ENCODE results near the gene FERD3L. TPM values are rescaled to one million over a fixed set of nuclear protein-coding genes. Genes with fewer than 3 reads are reported as not detected.

FERD3L gene
- total RNA-seq, 6 donors from 2014 or later, result not detected

- peaks cover 0 to under 1% (median under 1%) of the 10 kb centered on the region in 4 donors for H3K27me3 ChIP-seq
- H3K9me3 ChIP-seq, result no peaks in the 10 kb centered on the region
- no peaks in the 10 kb centered on the region for H3K36me3 ChIP-seq
- no peak for ATAC-seq (ENCODE audit: low FRiP score in 2 of 2)
- H3K4me3 ChIP-seq, result no peak overlapping the region
- H3K27ac ChIP-seq, result no peak overlapping the region
- H3K4me1 ChIP-seq, result no peaks in the 10 kb centered on the region
- DNase-seq, result no peak
- no peak for TF ChIP-seq POLR2A (IDR thresholded peaks at IDR 0.05)
- TF ChIP-seq EP300 (IDR thresholded peaks at IDR 0.05), result no peak
- TF ChIP-seq CTCF (IDR thresholded peaks at IDR 0.05), result no peak
- no peak for TF ChIP-seq POLR2AphosphoS5 (IDR thresholded peaks at IDR 0.05)
- WGBS, 2 donors, result 58 to 64% methylated on average over 2 of the region's 2 CpGs
Measured at GRCh38 chr7:19099924-19100323, 45.3 kb downstream of the FERD3L start.

- 91 to 92% methylated on average over 3 of the region's 3 CpGs for WGBS, 2 donors
- H3K27ac ChIP-seq, result no peak overlapping the region
- H3K4me3 ChIP-seq, result no peak overlapping the region
- H3K36me3 ChIP-seq, result no peaks in the 10 kb centered on the region
- no peaks in the 10 kb centered on the region for H3K4me1 ChIP-seq
- TF ChIP-seq CTCF (IDR thresholded peaks at IDR 0.05) (no peak), POLR2AphosphoS5 (IDR thresholded peaks at IDR 0.05) (no peak), POLR2A (IDR thresholded peaks at IDR 0.05) (no peak), EP300 (IDR thresholded peaks at IDR 0.05) (no peak)
- no peaks in the 10 kb centered on the region for H3K9me3 ChIP-seq
- DNase-seq (no peak), ATAC-seq (ENCODE audit: low FRiP score in 2 of 2) (no peak)
- H3K27me3 ChIP-seq, result no peaks in the 10 kb centered on the region
Measured at GRCh38 chr7:19099194-19099593, 46.0 kb downstream of the FERD3L start.

- no peaks in the 10 kb centered on the region for H3K9me3 ChIP-seq
- TF ChIP-seq POLR2A (IDR thresholded peaks at IDR 0.05), result no peak
- H3K27ac ChIP-seq, result no peak overlapping the region
- H3K36me3 ChIP-seq, result no peaks in the 10 kb centered on the region
- no peak overlapping the region for H3K4me3 ChIP-seq
- DNase-seq (no peak), ATAC-seq (ENCODE audit: low FRiP score in 2 of 2) (no peak)
- H3K27me3 ChIP-seq, result no peaks in the 10 kb centered on the region
- WGBS, 2 donors, result 76 to 78% methylated on average over 1 of the region's 1 CpG
- H3K4me1 ChIP-seq, result no peaks in the 10 kb centered on the region
Measured at GRCh38 chr7:19098510-19098909, 46.7 kb downstream of the FERD3L start.

GRCh38 chr7:19097165-19098055 lies 47.8 kb downstream of the FERD3L start:
- ATAC-seq (ENCODE audit: low FRiP score in 2 of 2) (no peak), DNase-seq (no peak)
- Histone ChIP-seq H3K27ac (no peak overlapping the region), H3K4me3 (no peak overlapping the region), H3K4me1 (no peaks in the 10 kb centered on the region), H3K27me3 (no peaks in the 10 kb centered on the region), H3K9me3 (no peaks in the 10 kb centered on the region), H3K36me3 (no peaks in the 10 kb centered on the region)
- WGBS, 2 donors, result 78 to 79% methylated on average over 9 of the region's 9 CpGs
- TF ChIP-seq POLR2A (IDR thresholded peaks at IDR 0.05), result no peak
- TF ChIP-seq POLR2AphosphoS5 (IDR thresholded peaks at IDR 0.05), result no peak
- TF ChIP-seq CTCF (IDR thresholded peaks at IDR 0.05), result no peak
- no peak for TF ChIP-seq EP300 (IDR thresholded peaks at IDR 0.05)

- Histone ChIP-seq H3K27me3 (no peaks in the 10 kb centered on the region), H3K9me3 (no peaks in the 10 kb centered on the region), H3K4me1 (no peaks in the 10 kb centered on the region), H3K4me3 (no peak overlapping the region), H3K27ac (no peak overlapping the region), H3K36me3 (no peaks in the 10 kb centered on the region)
- 76 to 84% methylated on average over 5 of the region's 5 CpGs for WGBS, 2 donors
- no peak for DNase-seq
- TF ChIP-seq POLR2A (IDR thresholded peaks at IDR 0.05) (no peak), EP300 (IDR thresholded peaks at IDR 0.05) (no peak), POLR2AphosphoS5 (IDR thresholded peaks at IDR 0.05) (no peak), CTCF (IDR thresholded peaks at IDR 0.05) (no peak)
- no peak for ATAC-seq (ENCODE audit: low FRiP score in 2 of 2)
Measured at GRCh38 chr7:19095353-19095860, 49.8 kb downstream of the FERD3L start.

Other genes starting within 250 kb of the FERD3L start
- under 1 TPM in 2 of 6 donors, not detected in 4; 0.77 to 0.98 TPM for gene TWIST1, start 27.8 kb downstream of the FERD3L start, total RNA-seq

Data from upper lobe of left lung (tissue), 6 donors.